NB4 (cell line): Measurements from ENCODE around the gene ATP2B1.

ENCODE experiments used
- MAX ChIP-seq: IDR thresholded peaks from 2 replicates; pipeline ENCODE4 v1.6.1; 2011; ENCODE audit warnings: low read depth, low read length
- MYC ChIP-seq: IDR thresholded peaks from 2 replicates; pipeline ENCODE4 v1.6.1; 2011; ENCODE audit warnings: low read depth, low read length
- POLR2A ChIP-seq: IDR thresholded peaks from 2 replicates; pipeline ENCODE4 v1.6.1; 2011; ENCODE audit warnings: mild to moderate bottlenecking; ENCODE audit not compliant: insufficient read length; ENCODE audit errors: extremely low read depth
- TF ChIP-seq, protein P1 (sequence below): IDR thresholded peaks from one replicate; pipeline ENCODE4 v1.5.1; 2012; ENCODE audit warnings: low read depth, low read length

- TF ChIP-seq, protein P1, sequence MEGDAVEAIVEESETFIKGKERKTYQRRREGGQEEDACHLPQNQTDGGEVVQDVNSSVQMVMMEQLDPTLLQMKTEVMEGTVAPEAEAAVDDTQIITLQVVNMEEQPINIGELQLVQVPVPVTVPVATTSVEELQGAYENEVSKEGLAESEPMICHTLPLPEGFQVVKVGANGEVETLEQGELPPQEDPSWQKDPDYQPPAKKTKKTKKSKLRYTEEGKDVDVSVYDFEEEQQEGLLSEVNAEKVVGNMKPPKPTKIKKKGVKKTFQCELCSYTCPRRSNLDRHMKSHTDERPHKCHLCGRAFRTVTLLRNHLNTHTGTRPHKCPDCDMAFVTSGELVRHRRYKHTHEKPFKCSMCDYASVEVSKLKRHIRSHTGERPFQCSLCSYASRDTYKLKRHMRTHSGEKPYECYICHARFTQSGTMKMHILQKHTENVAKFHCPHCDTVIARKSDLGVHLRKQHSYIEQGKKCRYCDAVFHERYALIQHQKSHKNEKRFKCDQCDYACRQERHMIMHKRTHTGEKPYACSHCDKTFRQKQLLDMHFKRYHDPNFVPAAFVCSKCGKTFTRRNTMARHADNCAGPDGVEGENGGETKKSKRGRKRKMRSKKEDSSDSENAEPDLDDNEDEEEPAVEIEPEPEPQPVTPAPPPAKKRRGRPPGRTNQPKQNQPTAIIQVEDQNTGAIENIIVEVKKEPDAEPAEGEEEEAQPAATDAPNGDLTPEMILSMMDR, result no peak
- TF ChIP-seq POLR2A, result no peak
- TF ChIP-seq MAX, result no peak
- TF ChIP-seq MYC, result no peak
These were observed 43.7 kb upstream of the ATP2B1 start for GRCh38 chr12:89752341-89752740.
